OCI-M1 (cell line): ENCODE results near the gene LTK.

Experiments
- DNase-seq: peaks from one replicate; lab custom pipeline; 2025; lab: John Stamatoyannopoulos, UW

LTK gene

GRCh38 chr15:41498657-41499056 lies 15.0 kb downstream of the LTK start:
- DNase-seq = no peak

- no peak for DNase-seq
These were observed 17.7 kb downstream of the LTK start for GRCh38 chr15:41495736-41496599.

GRCh38 chr15:41494922-41495735 lies 18.5 kb downstream of the LTK start:
- DNase-seq = no peak

GRCh38 chr15:41494190-41494921 lies 19.3 kb downstream of the LTK start:
- no peak for DNase-seq

- DNase-seq = no peak
These were observed 19.8 kb downstream of the LTK start for GRCh38 chr15:41493902-41494189.

- peak; percentile 63 for DNase-seq
These were observed 20.3 kb downstream of the LTK start, which contains the start of gene ITPKA for GRCh38 chr15:41493205-41493901. ITPKA (plus strand) TSS chr15:41493874; CDS start chr15:41493928, 54 bp downstream.

GRCh38 chr15:41492597-41493204 lies 20.9 kb downstream of the LTK start:
- peak; percentile 70 for DNase-seq

- no peak for DNase-seq
These were observed 21.7 kb downstream of the LTK start for GRCh38 chr15:41491889-41492288.

GRCh38 chr15:41490355-41490754 lies 23.3 kb downstream of the LTK start:
- DNase-seq = peak; percentile 48

- DNase-seq = no peak
These were observed 24.0 kb downstream of the LTK start for GRCh38 chr15:41489641-41490040.

- DNase-seq = no peak
These were observed 25.8 kb downstream of the LTK start for GRCh38 chr15:41487802-41488201.

- no peak for DNase-seq
These were observed 26.2 kb downstream of the LTK start for GRCh38 chr15:41487381-41487780.

- DNase-seq = no peak
These were observed 27.3 kb downstream of the LTK start for GRCh38 chr15:41486286-41486685.

GRCh38 chr15:41484937-41485625 lies 28.5 kb downstream of the LTK start:
- no peak for DNase-seq

GRCh38 chr15:41483519-41483918 lies 30.1 kb downstream of the LTK start:
- DNase-seq = no peak

- no peak for DNase-seq
These were observed 30.5 kb downstream of the LTK start for GRCh38 chr15:41483115-41483514.

GRCh38 chr15:41482110-41482877 lies 31.3 kb downstream of the LTK start:
- DNase-seq = no peak

- no peak for DNase-seq
These were observed 33.1 kb downstream of the LTK start for GRCh38 chr15:41480396-41481140.

- no peak for DNase-seq
These were observed 37.1 kb downstream of the LTK start for GRCh38 chr15:41476416-41477048.
